ENCODE results near the gene HERC2.

GRCh38 chr15:28147801-28148200 lies 174.2 kb downstream of the HERC2 start:
- TF ChIP-seq CTCF (IDR thresholded peaks at IDR 0.05) (no peak), POLR2AphosphoS5 (IDR thresholded peaks at IDR 0.05) (no peak), POLR2A (IDR thresholded peaks at IDR 0.05) (no peak)

Data from stomach (tissue), 4 donors.